ENCODE measurements around the gene PELI2.

Gene PELI2

DNA sequence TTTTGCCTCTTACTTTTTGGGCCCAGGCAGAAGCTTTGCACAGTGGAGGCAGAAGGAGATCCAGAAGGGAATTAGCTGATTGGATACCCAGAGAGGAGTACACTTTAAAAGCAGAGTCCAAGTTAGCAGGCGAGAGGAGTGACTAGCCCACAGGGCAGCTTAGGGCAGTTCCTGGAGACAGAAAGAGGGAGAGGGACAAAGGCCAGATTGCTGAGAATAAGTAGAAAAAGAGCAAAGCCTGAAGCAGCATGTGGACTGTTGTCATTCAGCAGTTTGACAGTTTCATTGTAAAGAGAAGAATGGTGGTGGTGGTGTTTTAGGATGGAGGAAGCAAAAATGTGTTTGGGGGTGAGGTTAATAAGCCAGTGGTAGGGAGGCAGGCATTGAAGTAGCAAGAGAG is 95.1 kb downstream of the PELI2 start:
- Mint-ChIP-seq H3K27me3 (peaks cover 13% of the 10 kb centered on the region), H3K9me3 (no peaks in the 10 kb centered on the region), H3K4me1 (no peaks in the 10 kb centered on the region), H3K27ac (no peak overlapping the region), H3K4me3 (no peak overlapping the region)
- ATAC-seq: no peak
- DNase-seq: no peak

DNA sequence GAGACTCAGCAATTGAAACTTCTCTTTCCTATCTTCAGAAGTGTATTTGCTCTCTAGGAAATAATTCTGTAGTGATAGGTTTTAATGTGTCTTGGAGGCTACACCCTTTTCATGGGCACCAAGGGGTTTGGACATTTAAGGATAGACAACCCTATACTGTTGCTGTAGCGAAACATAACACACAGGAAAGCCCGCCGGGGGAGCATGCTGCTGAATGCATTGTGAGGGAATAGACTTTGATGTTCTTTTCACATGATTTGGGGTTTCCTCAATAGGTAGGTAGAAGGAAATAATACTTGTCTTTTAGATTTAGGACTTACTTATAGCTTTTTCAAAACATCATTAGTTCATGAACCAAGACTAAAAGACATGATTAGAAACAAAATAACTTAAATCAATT is 97.0 kb downstream of the PELI2 start:
- H3K4me1 Mint-ChIP-seq: no peaks in the 10 kb centered on the region
- H3K27ac Mint-ChIP-seq: no peak overlapping the region
- no peak overlapping the region for H3K4me3 Mint-ChIP-seq

DNA sequence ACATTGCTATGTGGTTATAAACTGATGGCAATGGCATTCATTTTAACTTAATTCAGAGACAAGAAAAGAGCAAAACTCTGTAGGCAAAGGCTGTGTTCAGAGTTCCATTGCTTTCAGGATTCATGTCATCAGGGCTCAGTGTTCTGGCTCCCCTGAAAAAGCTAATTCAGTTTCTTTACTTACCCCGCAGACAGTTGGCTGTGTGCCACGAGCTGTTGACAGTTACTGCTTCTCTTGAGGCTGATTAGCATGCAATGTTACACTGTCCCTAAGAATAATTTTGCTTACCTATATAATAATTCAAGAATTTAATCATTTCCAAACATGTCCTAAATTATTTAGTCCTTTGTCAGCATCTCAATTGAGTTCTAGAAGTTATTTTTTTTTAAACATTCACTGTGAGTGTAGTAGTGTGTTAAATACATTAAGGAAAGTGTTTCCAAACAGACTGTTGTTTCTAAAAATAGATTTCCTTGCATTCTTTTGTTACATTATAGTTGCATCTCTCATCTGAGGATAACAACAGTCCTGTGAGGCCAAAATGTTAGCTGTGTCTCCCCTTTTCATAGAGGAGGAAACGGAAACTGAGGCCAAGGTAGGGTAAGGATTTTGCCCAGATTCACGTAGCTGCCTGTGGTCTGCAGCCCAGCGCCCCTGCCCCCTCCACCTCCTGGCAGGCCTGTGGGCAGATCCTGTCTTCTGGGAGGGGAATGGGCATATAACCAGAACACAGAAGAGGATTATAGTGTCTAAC is 98.6 kb downstream of the PELI2 start:
- H3K27ac Mint-ChIP-seq: no peak overlapping the region
- no peak for ATAC-seq
- H3K9me3 Mint-ChIP-seq: no peaks in the 10 kb centered on the region
- no peak overlapping the region for H3K4me3 Mint-ChIP-seq
- H3K27me3 Mint-ChIP-seq: peaks cover 13% of the 10 kb centered on the region
- no peaks in the 10 kb centered on the region for H3K4me1 Mint-ChIP-seq
- no peak for DNase-seq

More for the DNA sequence above, 97.0 kb downstream of the PELI2 start:
- Mint-ChIP-seq H3K27me3 (peaks cover 13% of the 10 kb centered on the region), H3K9me3 (no peaks in the 10 kb centered on the region)
- no peak for DNase-seq
- no peak for ATAC-seq

DNA sequence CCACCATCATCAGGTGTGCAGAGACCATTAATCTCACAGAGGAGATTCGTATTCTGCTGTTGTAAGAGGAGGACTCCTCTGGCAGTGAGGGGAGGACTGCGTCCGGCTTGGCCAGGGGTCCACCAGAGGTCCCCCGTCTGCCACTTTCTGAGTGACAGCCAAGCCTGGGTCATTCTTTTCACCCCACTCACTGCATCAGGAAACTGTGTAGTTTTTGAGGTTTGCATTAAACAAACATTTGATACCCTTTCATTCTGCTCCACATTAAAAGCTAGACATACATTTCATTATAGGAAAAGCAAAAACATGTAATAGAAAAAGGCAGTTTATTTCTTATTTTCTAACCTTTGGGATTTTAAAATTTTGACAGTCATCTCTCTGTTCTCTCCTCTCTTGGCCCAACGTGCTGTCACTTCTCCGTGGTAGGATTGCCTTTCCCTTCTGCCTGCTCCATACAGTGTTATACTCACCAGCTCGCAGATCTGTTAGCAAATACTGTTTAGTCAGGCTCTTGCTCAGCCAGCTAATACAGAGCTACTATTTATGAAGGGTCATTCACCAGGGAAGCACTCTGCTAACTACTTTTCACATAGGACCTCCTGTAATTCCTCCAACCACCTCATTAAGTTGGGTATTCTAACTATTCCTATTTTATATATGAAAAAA is 99.3 kb downstream of the PELI2 start:
- no peak for DNase-seq
- peaks cover 13% of the 10 kb centered on the region for H3K27me3 Mint-ChIP-seq
- no peaks in the 10 kb centered on the region for H3K4me1 Mint-ChIP-seq
- H3K27ac Mint-ChIP-seq: no peak overlapping the region
- H3K4me3 Mint-ChIP-seq: no peak overlapping the region
- ATAC-seq: no peak
- no peaks in the 10 kb centered on the region for H3K9me3 Mint-ChIP-seq

DNA sequence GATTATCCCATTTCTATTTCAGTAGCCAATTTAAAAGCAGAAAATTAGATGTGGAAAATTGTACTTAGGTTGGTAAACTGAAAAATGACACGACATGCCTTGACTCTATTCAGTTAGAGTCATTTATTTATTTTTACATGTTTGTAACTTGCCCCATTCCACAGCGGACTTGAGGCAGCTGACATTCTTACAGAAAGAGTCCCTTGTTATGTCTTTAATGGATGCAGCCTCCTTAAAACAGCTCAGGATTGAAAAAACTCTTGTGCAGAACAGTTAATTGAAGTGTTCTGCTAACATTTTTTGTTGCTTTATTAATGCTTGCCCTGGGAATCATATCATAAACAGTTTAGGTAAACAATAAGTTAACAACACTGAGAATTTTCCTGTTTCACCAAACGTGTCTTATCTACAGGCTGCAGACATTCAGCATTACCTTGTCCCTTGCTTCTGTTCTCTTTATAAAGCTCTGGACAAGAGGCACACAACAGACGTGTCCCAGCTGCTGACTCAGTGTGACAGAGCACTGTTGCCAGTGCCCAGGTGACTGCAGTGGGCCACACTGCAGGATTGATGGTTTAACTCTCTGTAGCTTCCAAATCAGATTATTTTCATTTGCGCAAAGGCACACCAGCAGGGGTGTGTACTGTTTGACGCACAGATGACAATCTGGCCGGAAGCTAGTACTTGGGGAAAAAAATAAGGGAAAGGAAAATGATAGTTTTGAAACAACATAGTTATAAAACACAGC is 101.6 kb downstream of the PELI2 start:
- H3K27ac Mint-ChIP-seq: no peak overlapping the region
- ATAC-seq (no peak), DNase-seq (no peak)
- no peak overlapping the region for H3K4me3 Mint-ChIP-seq
- H3K27me3 Mint-ChIP-seq: no peaks in the 10 kb centered on the region
- H3K9me3 Mint-ChIP-seq: no peaks in the 10 kb centered on the region
- H3K4me1 Mint-ChIP-seq: no peaks in the 10 kb centered on the region

DNA sequence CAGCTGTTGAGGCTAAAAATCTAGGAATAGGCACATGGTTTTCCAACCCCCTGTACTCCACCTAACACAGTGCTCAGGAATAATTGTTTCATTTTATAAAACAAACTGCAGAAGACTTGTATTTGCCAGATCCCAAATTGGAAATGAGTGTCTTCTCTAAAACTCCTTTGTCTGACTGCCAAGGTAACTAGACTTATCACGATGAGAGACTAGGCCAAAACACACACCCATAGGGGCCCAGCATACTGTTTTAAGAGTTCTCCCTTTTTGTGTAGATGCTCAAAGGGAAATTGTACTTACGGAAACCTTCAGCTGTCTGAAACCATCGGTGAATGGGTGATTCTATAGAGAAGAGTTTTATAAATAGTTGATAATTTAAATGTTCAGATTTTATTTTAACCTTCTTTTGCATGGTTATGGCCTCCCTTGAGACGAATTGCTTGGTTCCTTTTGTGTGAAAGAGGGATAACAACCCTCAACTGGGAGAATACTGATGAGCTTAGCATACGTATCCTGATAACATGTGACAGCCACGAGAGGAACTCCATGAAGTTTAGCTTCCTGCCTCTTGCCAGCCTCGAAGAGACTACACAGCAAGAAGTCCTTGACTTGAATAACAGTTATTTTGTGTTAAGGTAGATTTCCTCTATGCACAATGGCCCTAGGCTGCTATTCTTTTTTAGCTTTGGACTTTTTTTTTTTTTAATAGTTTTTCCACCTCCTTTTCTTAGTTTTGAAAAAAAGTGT is 103.3 kb downstream of the PELI2 start:
- Mint-ChIP-seq H3K27ac (no peak overlapping the region), H3K4me1 (no peaks in the 10 kb centered on the region), H3K9me3 (no peaks in the 10 kb centered on the region), H3K27me3 (no peaks in the 10 kb centered on the region), H3K4me3 (no peak overlapping the region)
- ATAC-seq (no peak), DNase-seq (no peak)

DNA sequence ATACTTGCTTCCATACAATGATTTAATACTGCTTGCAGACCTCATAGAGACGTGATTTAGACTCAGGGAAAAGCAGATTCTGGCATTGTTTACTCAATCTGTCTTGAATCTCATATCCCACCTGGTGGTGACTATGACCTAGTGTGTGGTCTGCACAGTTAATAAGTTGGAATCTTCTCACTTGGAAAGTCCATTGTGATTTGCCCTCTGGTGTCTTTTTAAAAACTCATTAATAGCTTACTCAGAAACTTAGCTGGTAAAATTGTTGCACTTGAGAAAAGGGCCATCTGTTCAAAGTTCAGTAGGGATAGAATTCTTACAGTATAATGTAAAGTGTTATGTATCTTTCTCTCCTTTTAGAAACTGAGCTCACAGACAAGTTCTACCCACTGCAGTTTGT is 106.0 kb downstream of the PELI2 start:
- no peaks in the 10 kb centered on the region for H3K27me3 Mint-ChIP-seq
- H3K27ac Mint-ChIP-seq: no peak overlapping the region
- no peaks in the 10 kb centered on the region for H3K9me3 Mint-ChIP-seq
- H3K4me1 Mint-ChIP-seq: no peaks in the 10 kb centered on the region
- no peak overlapping the region for H3K4me3 Mint-ChIP-seq
- ATAC-seq (no peak), DNase-seq (no peak)

DNA sequence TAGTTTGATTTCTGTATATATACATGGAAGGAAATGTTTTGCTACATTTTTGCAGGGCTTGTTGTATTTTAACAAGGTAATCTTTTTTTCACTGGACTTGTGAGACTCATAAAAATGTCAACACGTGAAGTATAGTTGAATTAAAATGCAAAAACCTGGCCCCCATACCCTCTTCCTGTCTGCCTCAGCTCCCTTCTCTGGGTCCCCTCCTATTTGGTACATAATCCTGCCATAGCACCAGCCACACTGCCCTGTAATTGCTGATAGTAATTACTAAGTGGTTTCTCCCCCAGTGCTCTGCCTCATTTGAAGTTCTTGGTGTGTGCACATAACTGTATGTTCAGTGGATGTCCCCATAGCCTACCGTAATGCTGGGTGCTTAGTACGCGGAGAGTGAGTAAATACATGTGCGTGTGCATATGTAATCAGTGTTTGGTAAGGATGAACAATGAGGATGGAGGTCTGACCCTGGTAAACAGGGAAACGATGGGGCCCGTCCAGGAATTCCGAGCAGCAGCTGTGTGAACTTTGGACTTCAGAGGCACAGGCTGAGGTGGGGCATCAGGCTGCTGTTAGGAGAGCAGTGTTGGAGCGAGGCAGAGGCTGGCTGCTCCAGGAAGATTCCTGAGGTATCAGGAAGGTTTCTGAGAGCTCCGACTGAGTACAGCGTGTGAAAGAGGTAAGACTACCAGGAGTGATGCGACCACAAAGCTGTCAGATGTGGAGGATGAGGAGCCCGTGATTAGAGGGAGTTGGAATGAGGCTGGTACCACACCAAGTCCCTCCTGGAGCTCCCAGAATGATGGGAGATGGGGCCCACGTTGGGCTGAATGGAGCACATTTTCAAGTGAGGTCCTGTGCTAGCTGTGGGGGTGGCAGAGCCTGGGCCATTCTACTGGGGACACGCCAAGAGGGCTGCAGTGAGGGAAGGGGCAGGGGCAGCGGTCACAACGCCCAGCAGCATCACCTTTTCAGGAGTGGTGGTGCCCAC is 106.8 kb downstream of the PELI2 start:
- H3K27me3 Mint-ChIP-seq: no peaks in the 10 kb centered on the region
- DNase-seq (no peak), ATAC-seq (no peak)
- no peaks in the 10 kb centered on the region for H3K4me1 Mint-ChIP-seq
- H3K4me3 Mint-ChIP-seq: no peak overlapping the region
- peak overlapping the region in 1 of 2 donors; percentile 16 for H3K27ac Mint-ChIP-seq
- H3K9me3 Mint-ChIP-seq: peaks cover 0 to 6% of the 10 kb centered on the region in 2 donors

DNA sequence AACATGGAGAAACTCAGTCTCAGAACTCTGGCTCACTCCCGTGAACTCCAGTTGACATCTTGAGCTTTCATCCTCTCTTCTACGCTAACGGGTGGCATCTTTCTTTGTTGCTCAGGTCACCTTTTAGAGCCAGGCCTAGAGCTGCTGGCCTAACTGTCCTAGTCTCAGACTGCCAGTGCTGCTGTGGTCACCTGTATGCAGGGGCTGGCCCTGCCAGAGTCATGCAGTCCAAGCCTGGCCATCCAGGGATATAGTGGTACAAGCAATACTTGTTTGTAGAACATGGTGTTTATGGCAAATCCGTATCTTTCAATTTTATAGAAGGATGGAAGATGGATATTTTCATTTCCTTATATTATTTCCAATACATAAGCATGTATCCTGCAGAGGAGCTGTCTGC is 117.2 kb downstream of the PELI2 start:
- DNase-seq: no peak
- no peak for ATAC-seq
- H3K27ac Mint-ChIP-seq: peak overlapping the region in 1 of 2 donors; percentile 46
- no peaks in the 10 kb centered on the region for H3K4me1 Mint-ChIP-seq
- no peaks in the 10 kb centered on the region for H3K27me3 Mint-ChIP-seq
- peaks cover 0 to 15% of the 10 kb centered on the region in 2 donors for H3K9me3 Mint-ChIP-seq
- H3K4me3 Mint-ChIP-seq: no peak overlapping the region

DNA sequence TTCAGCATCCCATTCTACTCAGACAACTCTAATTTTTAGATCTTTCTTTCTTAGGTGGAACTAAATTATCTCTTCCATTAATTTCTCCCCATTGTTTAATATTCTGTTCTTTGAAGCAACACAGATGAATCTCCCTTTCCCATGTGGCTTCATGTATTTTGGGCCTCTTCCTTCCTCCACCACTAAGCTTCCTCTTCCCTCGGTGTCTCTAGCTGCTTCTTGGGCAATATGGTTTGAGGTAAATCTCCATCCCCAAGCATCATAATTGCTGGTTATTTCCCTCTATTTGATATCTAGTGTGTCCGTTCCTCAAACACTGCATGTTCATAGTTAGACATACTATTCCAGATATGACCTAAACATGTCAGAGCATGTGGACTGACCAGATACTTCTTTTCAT is 119.2 kb downstream of the PELI2 start:
- H3K27me3 Mint-ChIP-seq: no peaks in the 10 kb centered on the region
- no peak overlapping the region for H3K4me3 Mint-ChIP-seq
- no peak for ATAC-seq
- H3K4me1 Mint-ChIP-seq: no peaks in the 10 kb centered on the region
- H3K27ac Mint-ChIP-seq: no peak overlapping the region
- H3K9me3 Mint-ChIP-seq: peaks cover 0 to 9% of the 10 kb centered on the region in 2 donors
- DNase-seq: no peak

DNA sequence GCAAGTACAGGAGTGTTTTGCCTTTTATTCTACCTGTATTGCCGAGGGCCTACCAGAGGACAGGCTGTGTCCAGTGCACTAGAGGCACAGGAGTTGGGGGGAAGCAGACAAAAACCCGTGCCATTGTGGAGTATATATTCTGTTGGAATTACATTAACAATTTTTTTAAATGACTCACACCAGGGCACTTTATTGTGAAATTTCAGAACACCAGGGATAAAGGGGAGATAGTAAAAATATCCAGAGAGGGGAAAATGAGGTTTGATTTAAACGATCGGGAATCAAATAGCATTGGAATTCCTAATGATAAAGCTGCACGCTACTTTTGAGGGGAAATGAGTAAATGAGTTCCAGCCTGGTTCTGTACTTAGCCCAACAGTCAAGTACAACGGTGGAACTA is 123.2 kb downstream of the PELI2 start:
- Mint-ChIP-seq H3K9me3 (peaks cover 0 to 9% of the 10 kb centered on the region in 2 donors), H3K4me3 (no peak overlapping the region), H3K4me1 (no peaks in the 10 kb centered on the region), H3K27ac (no peak overlapping the region), H3K27me3 (no peaks in the 10 kb centered on the region)
- no peak for DNase-seq
- ATAC-seq: no peak

DNA sequence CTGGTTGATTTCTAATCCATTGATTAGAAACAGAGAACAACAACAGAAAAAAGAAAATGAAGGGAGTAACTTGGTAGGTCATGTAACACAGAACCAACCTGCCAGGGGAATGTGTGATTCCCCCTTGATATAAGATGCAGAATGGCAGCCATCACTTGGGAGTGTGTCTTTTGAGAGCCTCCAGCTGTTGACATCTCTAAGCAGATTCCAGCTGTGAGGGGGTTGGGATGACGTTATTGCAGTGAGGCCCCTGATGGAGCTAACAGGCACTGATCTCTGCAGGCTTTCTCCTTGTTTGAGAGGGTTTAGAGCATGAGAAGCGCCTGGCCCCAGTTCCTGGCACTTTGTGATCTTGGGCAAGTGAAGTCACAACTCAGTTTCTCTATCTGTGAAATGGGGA is 124.9 kb downstream of the PELI2 start:
- ATAC-seq: no peak
- Mint-ChIP-seq H3K27ac (no peak overlapping the region), H3K4me3 (no peak overlapping the region), H3K27me3 (no peaks in the 10 kb centered on the region), H3K9me3 (peaks cover 0 to 9% of the 10 kb centered on the region in 2 donors), H3K4me1 (no peaks in the 10 kb centered on the region)
- no peak for DNase-seq

DNA sequence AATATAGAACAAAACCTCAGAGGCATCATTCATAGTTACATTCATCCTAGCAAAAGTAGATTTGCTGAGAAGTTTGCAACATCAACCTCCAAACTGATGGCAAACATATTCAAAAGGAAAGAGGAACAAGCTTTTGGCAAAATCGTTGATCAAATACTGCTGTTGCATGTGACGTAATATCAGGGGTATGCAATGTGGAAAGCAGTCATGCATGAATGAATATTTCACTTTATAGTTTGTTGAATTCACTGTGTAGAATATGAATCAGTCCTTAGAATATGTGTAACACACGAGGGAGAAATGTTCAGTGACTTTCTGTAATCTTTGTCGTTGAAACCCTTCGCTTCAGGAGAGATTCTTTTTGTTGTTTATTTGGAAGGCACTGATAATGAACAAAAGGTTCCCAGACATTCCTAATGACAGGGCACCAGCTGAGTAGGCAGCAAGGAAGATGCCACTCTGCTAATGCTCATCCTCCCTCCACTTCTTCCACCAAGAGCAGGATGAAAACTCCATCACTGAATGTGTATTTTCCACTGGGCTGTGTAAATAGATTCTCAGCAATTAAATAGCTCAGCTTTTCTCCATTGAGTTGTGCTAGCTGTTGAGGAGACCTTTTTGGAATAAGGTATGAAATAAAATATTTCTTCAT is 126.1 kb downstream of the PELI2 start:
- H3K27me3 Mint-ChIP-seq: no peaks in the 10 kb centered on the region

DNA sequence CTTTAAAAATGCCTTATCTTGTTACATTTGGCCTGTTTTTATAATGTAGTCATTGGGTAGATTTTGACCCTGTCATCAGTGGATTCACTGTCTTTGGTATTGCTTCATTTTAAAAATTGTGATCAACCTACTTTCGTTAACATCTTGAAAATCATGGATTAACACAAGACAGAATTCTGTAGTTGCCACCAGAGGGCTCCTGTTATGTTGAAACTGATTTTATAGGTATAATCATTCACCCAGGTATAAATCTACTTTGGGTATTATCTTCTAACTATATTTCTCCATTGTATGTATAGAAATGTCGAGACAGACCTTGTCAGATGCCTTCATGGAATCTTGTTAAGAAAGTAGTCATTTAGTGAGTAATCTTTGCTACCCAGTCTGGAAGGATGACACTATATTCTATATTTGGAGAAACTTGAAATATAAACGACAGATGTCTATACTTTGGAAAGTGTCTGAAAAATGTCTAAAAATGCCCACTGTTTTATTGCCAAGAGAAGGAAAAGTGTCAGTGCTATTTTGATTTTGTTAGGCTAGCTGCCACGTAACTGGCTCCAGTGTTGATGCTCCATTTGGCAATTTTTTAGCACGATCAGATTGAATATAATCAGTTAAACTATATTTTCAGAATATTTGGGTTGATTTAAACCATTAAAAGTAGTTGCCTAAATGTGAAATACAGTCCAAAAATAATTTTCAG is 129.4 kb downstream of the PELI2 start:
- DNase-seq: no peak
- Mint-ChIP-seq H3K4me3 (no peak overlapping the region), H3K4me1 (no peaks in the 10 kb centered on the region), H3K27me3 (no peaks in the 10 kb centered on the region), H3K9me3 (peaks cover 0 to 4% of the 10 kb centered on the region in 2 donors), H3K27ac (no peak overlapping the region)
- ATAC-seq: no peak

More for the DNA sequence above, 126.1 kb downstream of the PELI2 start:
- H3K4me1 Mint-ChIP-seq: no peaks in the 10 kb centered on the region
- peaks cover 0 to 9% of the 10 kb centered on the region in 2 donors for H3K9me3 Mint-ChIP-seq
- H3K4me3 Mint-ChIP-seq: no peak overlapping the region
- H3K27ac Mint-ChIP-seq: no peak overlapping the region
- ATAC-seq (no peak), DNase-seq (no peak)
